ENCODE results near the gene STRN4.
"Not testable (repeated sequence)": the region's sequence is repeated elsewhere in the genome, so short reads cannot be mapped to it uniquely, and the experiment has no call there.

STRN4 gene

GRCh38 chr19:46746281-46747057 is at the start of gene STRN4:
TSS of gene STRN4 (minus strand) at chr19:46746450. CDS start at chr19:46746430, 20 bp downstream.
- DNase-seq, result no peak

GRCh38 chr19:46791944-46792343 is 45.7 kb upstream of the STRN4 start:
- DNase-seq, result no peak

- no peak for DNase-seq
Measured at GRCh38 chr19:46789371-46789770, 43.1 kb upstream of the STRN4 start.

GRCh38 chr19:46788968-46789338 is 42.7 kb upstream of the STRN4 start:
- DNase-seq, result no peak

- peak; percentile 89 for DNase-seq
Measured at GRCh38 chr19:46788262-46788967, 42.2 kb upstream of the STRN4 start, which contains the start of gene SLC1A5. TSS of gene SLC1A5 (minus strand) at chr19:46788594. CDS start at chr19:46787965, 629 bp downstream.

GRCh38 chr19:46787331-46788261 is 41.3 kb upstream of the STRN4 start:
- DNase-seq, result no peak

- no peak for DNase-seq
Measured at GRCh38 chr19:46787040-46787330, 40.7 kb upstream of the STRN4 start.

GRCh38 chr19:46786236-46787039 is 40.2 kb upstream of the STRN4 start:
- DNase-seq, result no peak

- no peak for DNase-seq
Measured at GRCh38 chr19:46785980-46786235, 39.7 kb upstream of the STRN4 start.

- DNase-seq, result no peak
Measured at GRCh38 chr19:46785054-46785979, 39.1 kb upstream of the STRN4 start.

- no peak for DNase-seq
Measured at GRCh38 chr19:46784262-46785053, 38.2 kb upstream of the STRN4 start.

- no peak for DNase-seq
Measured at GRCh38 chr19:46783670-46784069, 37.4 kb upstream of the STRN4 start.

GRCh38 chr19:46782355-46783019 is 36.2 kb upstream of the STRN4 start:
- DNase-seq, result no peak

GRCh38 chr19:46777956-46778645 is 31.9 kb upstream of the STRN4 start:
- DNase-seq, result not testable (repeated sequence)

- no peak for DNase-seq
Measured at GRCh38 chr19:46776927-46777911, 31.0 kb upstream of the STRN4 start.

GRCh38 chr19:46775642-46776258 is 29.5 kb upstream of the STRN4 start:
- DNase-seq, result no peak

- DNase-seq, result no peak
Measured at GRCh38 chr19:46773018-46773399, 26.8 kb upstream of the STRN4 start.
